GM18868 (cell line): ENCODE data around the gene ABCA7.
A peak's percentile ranks its signal among the peaks of the same experiment; 100 is the strongest.
"Not testable (repeated sequence)": the region's sequence is repeated elsewhere in the genome, so short reads cannot be mapped to it uniquely, and the experiment has no call there.

ENCODE experiments used
- ATAC-seq: cut with Tn5 transposase; IDR thresholded peaks from one replicate; pipeline ENCODE4 v1.9.1; 2021; ENCODE audit warnings: mild to moderate bottlenecking, moderate library complexity; ENCODE audit not compliant: unreplicated experiment

Gene ABCA7

DNA sequence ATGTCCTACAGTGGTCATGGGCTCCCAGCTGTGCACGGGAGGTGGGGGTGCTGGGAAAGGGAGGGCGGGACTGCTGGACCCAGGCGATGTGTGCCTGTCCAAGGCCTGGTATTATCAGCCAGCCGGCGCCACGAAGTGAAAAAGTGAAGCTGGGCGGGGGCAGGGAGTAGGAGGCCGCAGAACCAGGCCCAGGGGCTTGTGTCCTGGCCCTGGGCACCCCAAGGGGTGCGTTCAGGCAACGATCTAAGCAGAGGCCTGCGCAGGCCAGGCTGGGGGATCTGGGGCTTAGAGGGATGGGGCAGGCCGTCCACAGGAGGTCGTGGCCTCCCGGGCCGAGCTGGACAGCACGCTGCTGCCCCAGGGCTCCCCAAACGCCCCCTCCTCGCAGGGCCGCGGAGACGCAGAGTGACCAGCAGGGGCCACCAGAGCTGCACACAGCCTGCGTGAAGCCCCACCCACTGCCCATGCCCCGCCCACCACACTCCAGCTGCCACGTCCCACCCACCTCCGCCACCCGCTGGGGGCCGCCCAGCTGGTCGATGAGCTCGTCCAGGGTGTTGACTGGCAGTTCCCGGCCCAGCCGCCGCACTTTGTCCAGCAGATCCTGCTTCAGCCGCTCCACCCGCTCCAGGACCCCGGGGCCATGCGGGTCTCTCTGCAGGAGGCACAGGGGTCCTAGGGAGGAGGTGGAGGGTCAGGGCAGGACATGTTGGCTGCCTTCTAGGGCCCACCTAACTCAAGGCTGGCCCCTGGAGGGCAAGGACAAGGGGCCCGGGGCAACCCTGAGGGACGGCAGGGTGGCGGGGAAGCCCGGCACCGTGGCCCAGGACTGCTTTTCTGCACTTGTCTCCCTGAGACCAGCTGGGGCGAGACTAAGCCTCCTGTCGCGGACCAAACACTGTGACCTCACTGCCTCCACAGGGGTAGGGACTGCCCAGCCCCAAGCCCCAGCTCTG is 73.4 kb downstream of the ABCA7 start:
- peak; percentile 62 for ATAC-seq

DNA sequence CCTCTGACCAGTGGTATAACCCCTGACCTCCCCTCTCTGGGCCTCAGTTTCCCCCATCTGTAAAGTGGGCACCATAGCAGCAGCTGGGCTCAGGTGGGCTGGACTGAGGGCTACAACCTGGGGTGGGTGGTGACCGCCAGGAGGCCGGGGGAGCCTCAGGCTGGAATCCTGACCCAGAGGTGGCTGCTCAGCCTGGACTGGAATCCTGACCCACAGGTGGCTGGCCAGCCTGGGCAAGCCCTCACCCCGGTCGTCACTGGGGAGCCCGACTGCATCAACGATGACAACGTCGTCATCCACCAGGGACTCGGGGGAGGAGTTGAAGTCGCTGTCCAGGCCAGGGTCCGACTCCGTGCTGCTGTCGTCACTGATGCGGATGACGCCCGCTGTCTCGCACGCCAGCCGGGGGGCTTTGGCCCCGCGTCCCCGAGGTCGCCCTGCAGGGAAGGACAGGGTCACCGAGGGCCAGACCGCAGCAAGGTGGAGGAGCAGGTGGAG is 74.1 kb downstream of the ABCA7 start:
- ATAC-seq = no peak

DNA sequence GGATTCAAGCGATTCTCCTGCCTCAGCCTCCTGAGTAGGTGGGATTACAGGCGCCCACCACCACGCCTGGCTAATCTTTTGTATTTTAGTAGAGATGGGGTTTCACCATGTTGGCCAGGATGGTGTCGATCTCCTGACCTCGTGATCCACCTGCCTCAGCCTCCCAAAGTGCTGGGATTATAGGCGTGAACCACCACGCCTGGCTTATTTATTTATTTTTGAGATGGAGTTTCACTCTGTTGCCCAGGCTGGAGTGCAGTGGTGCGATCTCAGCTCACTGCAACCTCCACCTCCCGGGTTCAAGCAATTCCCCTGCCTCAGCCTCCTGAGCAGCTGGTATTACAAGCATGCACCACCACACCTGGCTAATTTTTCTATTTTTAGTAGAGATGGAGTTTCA is 74.8 kb downstream of the ABCA7 start:
- ATAC-seq = not testable (repeated sequence)
